PC-9 (cell line): ENCODE data around the gene RXRA.

Source experiments
- CTCF ChIP-seq: fragments of 200-600 bp; sonication (generic); conservative IDR thresholded peaks from 2 replicates; pipeline ENCODE4 v1.6.1; 2017; ENCODE audit warnings: mixed run types, antibody characterized with exemption, mild to moderate bottlenecking, moderate library complexity
- EZH2 ChIP-seq: fragments of 200-600 bp; sonication (generic); IDR thresholded peaks from 2 replicates; pipeline ENCODE4 v1.8.0; 2017; ENCODE audit warnings: antibody characterized with exemption, low read depth

GRCh38 chr9:134484479-134484878, 158.2 kb downstream of the RXRA start:
- TF ChIP-seq CTCF, result no peak
- no peak for TF ChIP-seq EZH2
